ENCODE data around the gene GLO1. TPM values are rescaled to one million over a fixed set of nuclear protein-coding genes. Genes with fewer than 3 reads are reported as not detected.
A peak's percentile ranks its signal among the peaks of the same experiment; 100 is the strongest.

GLO1 gene
- polyA plus RNA-seq, 3 donors = 11.4 to 68.6 (median 62.6) TPM

- Histone ChIP-seq H3K4me3 (replicated peaks in 1 of 3; ENCODE audit: low read depth in 2 of 3, low read length in 3 of 3) (no peak overlapping the region), H3K36me3 (replicated peaks in 1 of 2; ENCODE audit: control insufficient read depth in 1 of 2, insufficient read depth in 2 of 2, low read length in 2 of 2) (peaks cover 0 to 18% of the 10 kb centered on the region in 2 donors), H3K79me2 (ENCODE audit: insufficient read depth, low read length) (no peaks in the 10 kb centered on the region), H3K4me1 (ENCODE audit: control insufficient read depth in 1 of 2, insufficient read depth in 2 of 2, low read length in 2 of 2) (peaks cover 11 to 17% of the 10 kb centered on the region in 2 donors), H3K9ac (ENCODE audit: insufficient read depth, low read length, poor library complexity, severe bottlenecking) (no peak overlapping the region), H3K9me3 (replicated peaks in 1 of 2; ENCODE audit: control insufficient read depth in 1 of 2, insufficient read depth in 1 of 2, low read length in 2 of 2) (peaks cover 0 to 2% of the 10 kb centered on the region in 2 donors), H3K27me3 (ENCODE audit: control insufficient read depth in 2 of 2, insufficient read depth in 2 of 2, low read length in 2 of 2) (no peaks in the 10 kb centered on the region), H4K20me1 (ENCODE audit: insufficient read depth, low read length) (no peaks in the 10 kb centered on the region), H3K4me2 (replicated peaks; ENCODE audit: extremely low read depth, low read length, poor library complexity, severe bottlenecking) (no peak overlapping the region), H2AFZ (ENCODE audit: insufficient read depth, low read depth, low read length, poor library complexity, severe bottlenecking) (no peak overlapping the region), H3K27ac (ENCODE audit: low read depth in 1 of 2, low read length in 2 of 2) (peak overlapping the region in 1 of 2 donors; percentile 18)
- no peak for DNase-seq
- Mint-ChIP-seq H3K27ac (peak overlapping the region in 1 of 7 donors; percentile 43), H3K27me3 (ENCODE audit: low read depth in 3 of 3) (peaks cover 0 to 1% (median 0%) of the 10 kb centered on the region in 3 donors), H3K9me3 (peaks cover 0 to 6% (median 0%) of the 10 kb centered on the region in 7 donors), H3K36me3 (peaks cover 34 to 37% of the 10 kb centered on the region in 2 donors), H3K4me3 (no peak overlapping the region), H3K4me1 (peaks cover 28% of the 10 kb centered on the region)
- intact Hi-C loops (cut with micrococcal nuclease) = no loop called here
- no CpG with 5 or more reads among the region's 2 CpGs for WGBS (ENCODE audit: insufficient coverage)
- no peak for TF ChIP-seq CTCF (IDR thresholded peaks at IDR 0.05)
Observed at GRCh38 chr6:38676236-38676973, 26.5 kb downstream of the GLO1 start.

GRCh38 chr6:38673397-38674165 is 29.4 kb downstream of the GLO1 start:
- no peak for TF ChIP-seq CTCF (IDR thresholded peaks at IDR 0.05)
- Histone ChIP-seq H3K9me3 (replicated peaks in 1 of 2; ENCODE audit: control insufficient read depth in 1 of 2, insufficient read depth in 1 of 2, low read length in 2 of 2) (peaks cover 0 to 2% of the 10 kb centered on the region in 2 donors), H2AFZ (ENCODE audit: insufficient read depth, low read depth, low read length, poor library complexity, severe bottlenecking) (no peak overlapping the region), H3K27me3 (ENCODE audit: control insufficient read depth in 2 of 2, insufficient read depth in 2 of 2, low read length in 2 of 2) (no peaks in the 10 kb centered on the region), H3K36me3 (replicated peaks in 1 of 2; ENCODE audit: control insufficient read depth in 1 of 2, insufficient read depth in 2 of 2, low read length in 2 of 2) (peaks cover 0 to 18% of the 10 kb centered on the region in 2 donors), H3K4me2 (replicated peaks; ENCODE audit: extremely low read depth, low read length, poor library complexity, severe bottlenecking) (no peak overlapping the region), H4K20me1 (ENCODE audit: insufficient read depth, low read length) (no peaks in the 10 kb centered on the region), H3K79me2 (ENCODE audit: insufficient read depth, low read length) (no peaks in the 10 kb centered on the region), H3K4me3 (replicated peaks in 1 of 3; ENCODE audit: low read depth in 2 of 3, low read length in 3 of 3) (no peak overlapping the region), H3K4me1 (ENCODE audit: control insufficient read depth in 1 of 2, insufficient read depth in 2 of 2, low read length in 2 of 2) (peaks cover 11 to 17% of the 10 kb centered on the region in 2 donors), H3K27ac (ENCODE audit: low read depth in 1 of 2, low read length in 2 of 2) (no peak overlapping the region), H3K9ac (ENCODE audit: insufficient read depth, low read length, poor library complexity, severe bottlenecking) (no peak overlapping the region)
- WGBS (ENCODE audit: insufficient coverage) = 50% methylated on average over 2 of the region's 9 CpGs
- peak; percentile 36 to 83 (median 39) for DNase-seq
- H3K9me3 Mint-ChIP-seq = peaks cover 0 to 6% (median 0%) of the 10 kb centered on the region in 7 donors
- peak overlapping the region in 2 of 7 donors; percentile 26 to 62 for H3K27ac Mint-ChIP-seq
- peak overlapping the region in 1 of 2 donors; percentile 41 for H3K4me3 Mint-ChIP-seq
- H3K4me1 Mint-ChIP-seq = peaks cover 28% of the 10 kb centered on the region
- H3K36me3 Mint-ChIP-seq = peaks cover 22 to 24% of the 10 kb centered on the region in 2 donors
- H3K27me3 Mint-ChIP-seq (ENCODE audit: low read depth in 3 of 3) = peaks cover 0 to 1% (median 0%) of the 10 kb centered on the region in 3 donors
- intact Hi-C loops (cut with micrococcal nuclease) = no loop called here

Data from CD14-positive monocyte (primary cell).